ENCODE measurements around the gene CLEC17A.

DNA sequence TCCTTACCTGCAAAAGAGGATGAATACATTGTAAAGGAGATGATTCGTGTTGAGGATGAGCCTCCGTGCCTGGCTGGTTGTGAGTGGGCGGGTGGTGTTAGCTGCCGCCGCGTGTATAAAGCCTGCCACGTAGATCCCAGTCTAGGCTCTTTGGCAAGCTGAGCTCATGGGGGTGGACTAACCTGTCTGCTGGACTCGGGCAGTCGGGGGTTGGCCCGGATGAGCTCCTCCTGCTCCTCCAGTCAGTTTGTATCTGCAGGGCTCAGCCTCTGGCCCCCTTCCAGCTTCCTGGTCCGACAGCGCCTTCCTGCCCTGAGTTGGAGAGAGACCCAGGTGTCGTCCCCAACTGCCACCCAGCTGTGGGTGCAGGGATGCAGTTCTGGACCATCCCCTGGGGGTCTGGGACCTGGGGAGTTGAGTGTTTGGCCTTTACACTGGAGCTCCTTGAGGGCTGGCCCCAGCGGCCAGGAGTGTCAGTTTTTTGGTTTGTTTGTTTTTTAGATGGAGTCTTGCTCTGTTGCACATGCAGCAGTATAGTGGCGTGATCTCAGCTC, 32.6 kb upstream of the CLEC17A start:
- TF ChIP-seq CTCF (IDR thresholded peaks at IDR 0.05) = no peak
- TF ChIP-seq POLR2AphosphoS5 (IDR thresholded peaks at IDR 0.05) = no peak
- TF ChIP-seq EP300 (IDR thresholded peaks at IDR 0.05) = no peak
